Breast epithelium (tissue), 4 donors: ENCODE measurements around the gene CALM1. TPM values are rescaled to one million over a fixed set of nuclear protein-coding genes. Genes with fewer than 3 reads are reported as not detected.
"Not testable (repeated sequence)": the region's sequence is repeated elsewhere in the genome, so short reads cannot be mapped to it uniquely, and the experiment has no call there.

ENCODE experiments used
- DNase-seq, 2 donors: peaks; one replicate each; pipeline ENCODE4 v3.0.0-alpha.2; 2019; ENCODE audit warnings: low spot score in 2 of 2
- H3K27ac ChIP-seq, 2 donors: fragments of 200-600 bp; sonication (generic) in 1 of 2; one replicate each; pipeline ENCODE4 v1.5.1; 2016 to 2019; ENCODE audit warnings: mild to moderate bottlenecking in 1 of 2
- H3K27me3 ChIP-seq, 2 donors: fragments of 200-600 bp; sonication (generic) in 1 of 2; one replicate each; pipeline versions ENCODE4 v1.5.1 to v1.6.0; 2017 to 2019; ENCODE audit warnings: control low read depth in 1 of 2, mild to moderate bottlenecking in 1 of 2
- H3K36me3 ChIP-seq: fragments of 200-600 bp; one replicate; pipeline ENCODE4 v1.5.1; 2019
- H3K4me1 ChIP-seq, 2 donors: fragments of 200-600 bp; sonication (generic); one replicate each; pipeline ENCODE4 v1.5.1; 2016 to 2019; ENCODE audit warnings: control low read depth in 1 of 2
- H3K4me3 ChIP-seq, 3 donors: fragments of 200-600 bp; sonication (generic); 1 replicate in 2 of 3; 2 replicates in 1 of 3; pipeline ENCODE4 v1.5.1; 2016 to 2019; ENCODE audit warnings: mild to moderate bottlenecking in 3 of 3, moderate library complexity in 2 of 3
- H3K9me3 ChIP-seq, 2 donors: fragments of 200-600 bp; sonication (generic) in 1 of 2; one replicate each; pipeline ENCODE4 v1.5.1; 2016 to 2019; ENCODE audit warnings: control low read depth in 1 of 2
- CTCF ChIP-seq, 3 donors: fragments of 450-650 bp; IDR thresholded peaks; one replicate each; pipeline ENCODE4 v1.5.1; 2016 to 2017; ENCODE audit warnings: antibody characterized with exemption in 3 of 3, mild to moderate bottlenecking in 3 of 3, moderate library complexity in 3 of 3
- POLR2A ChIP-seq: fragments of 450-650 bp; IDR thresholded peaks from one replicate; pipeline ENCODE4 v1.6.1; 2016; ENCODE audit warnings: antibody characterized with exemption, mild to moderate bottlenecking, moderate library complexity
- POLR2AphosphoS5 ChIP-seq, 3 donors: sonication (generic); formaldehyde crosslinking; IDR thresholded peaks; one replicate each; pipeline ENCODE4 v1.6.1; 2017; ENCODE audit warnings: antibody characterized with exemption in 3 of 3
- intact Hi-C: fragments of 100-400 bp; cut with DNase I; formaldehyde crosslinking; loops from one replicate; pipeline ENCODE4 v1.15.1; 2023; ENCODE audit warnings: low total_unique reads
- total RNA-seq, 3 donors: library from RNA; depleted of rRNA; stranded (reverse); fragments of >200 nt; gene quantifications; one replicate each; pipeline ENCODE4 v1.1.0, GENCODE V29; 2016

CALM1 gene
- total RNA-seq, 3 donors from 2014 or later: 186 to 332 (median 237) TPM

GRCh38 chr14:90388437-90388836 is 8.4 kb upstream of the CALM1 start:
- no peaks in the 10 kb centered on the region for H3K36me3 ChIP-seq
- no peaks in the 10 kb centered on the region for H3K27me3 ChIP-seq
- DNase-seq: no peak
- H3K4me3 ChIP-seq: no peak overlapping the region
- H3K9me3 ChIP-seq: no peaks in the 10 kb centered on the region
- intact Hi-C loops: no loop called here
- H3K27ac ChIP-seq: no peak overlapping the region
- TF ChIP-seq POLR2A (no peak), POLR2AphosphoS5 (IDR thresholded peaks at IDR 0.05) (no peak)
- peaks cover 0 to 3% of the 10 kb centered on the region in 2 donors for H3K4me1 ChIP-seq

DNA sequence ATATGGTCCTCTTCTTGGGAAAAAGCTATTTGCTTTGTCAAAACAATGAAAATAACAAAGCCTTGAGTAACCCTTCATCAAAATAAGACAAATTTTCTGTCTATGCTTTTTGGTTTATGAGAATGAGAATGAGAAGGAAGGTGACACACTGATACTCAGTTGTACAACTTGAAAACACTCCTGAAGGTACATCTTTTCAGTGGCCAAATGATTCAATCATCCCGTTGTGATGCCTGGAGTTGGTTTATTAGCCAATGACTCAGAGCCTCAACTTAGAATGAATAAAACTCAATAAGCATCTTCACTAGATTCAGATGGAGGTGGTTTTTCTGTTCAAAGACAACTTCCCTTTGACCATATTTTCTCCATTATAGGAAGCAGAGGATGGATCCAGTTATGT is 7.8 kb upstream of the CALM1 start:
- intact Hi-C loops: no loop called here
- TF ChIP-seq POLR2AphosphoS5 (IDR thresholded peaks at IDR 0.05) (no peak), CTCF (IDR thresholded peaks at IDR 0.05) (no peak), POLR2A (no peak)
- H3K36me3 ChIP-seq: no peaks in the 10 kb centered on the region
- no peaks in the 10 kb centered on the region for H3K4me1 ChIP-seq
- no peak overlapping the region for H3K27ac ChIP-seq
- no peak overlapping the region for H3K4me3 ChIP-seq
- no peak for DNase-seq
- no peaks in the 10 kb centered on the region for H3K9me3 ChIP-seq
- H3K27me3 ChIP-seq: no peaks in the 10 kb centered on the region

DNA sequence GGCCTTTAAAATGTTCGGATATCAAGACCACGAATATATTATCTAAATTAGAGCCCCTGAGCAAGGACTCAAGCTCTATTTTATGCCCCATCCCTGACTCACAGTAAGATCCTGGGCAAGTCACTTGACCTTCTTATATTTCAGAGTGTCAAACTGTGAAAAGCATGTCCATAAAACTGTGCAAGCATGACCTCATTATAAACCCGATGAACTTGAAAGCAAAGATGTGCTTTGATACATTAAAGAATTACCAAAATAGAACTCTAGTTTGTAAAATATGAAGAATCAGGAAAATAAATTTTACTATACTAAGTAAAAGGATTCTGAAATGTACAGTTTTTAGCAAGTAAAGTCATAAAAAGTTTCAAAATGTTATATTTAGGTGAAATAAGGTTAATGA is 2.9 kb upstream of the CALM1 start:
- Histone ChIP-seq H3K27ac (no peak overlapping the region), H3K27me3 (no peaks in the 10 kb centered on the region)
- intact Hi-C loops: no loop called here

DNA sequence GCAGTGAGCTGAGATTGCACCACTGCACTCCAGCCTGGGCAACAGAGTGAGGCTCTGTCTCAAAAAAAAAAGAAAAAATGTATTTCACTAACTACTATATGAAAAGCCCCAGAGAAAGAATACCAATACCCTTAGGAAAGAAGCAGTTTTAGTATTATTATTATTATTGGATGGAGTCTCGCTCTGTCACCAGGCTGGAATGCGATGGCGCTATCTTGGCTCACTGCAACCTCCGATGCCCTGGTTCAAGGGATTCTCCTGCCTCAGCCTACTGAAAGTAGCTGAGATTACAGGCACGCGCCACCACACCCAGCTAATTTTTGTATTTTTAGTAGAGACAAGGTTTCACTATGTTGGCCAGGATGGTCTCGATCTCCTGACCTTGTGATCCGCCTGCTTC is 2.0 kb upstream of the CALM1 start:
- H3K27ac ChIP-seq, H3K4me1 ChIP-seq: not testable (repeated sequence)
- intact Hi-C loops: loop anchor here (5.0 kb wide), 1 partner anchor 128 kb away; no protein-coding TSS in a partner anchor

More for the DNA sequence above, 2.9 kb upstream of the CALM1 start:
- no peaks in the 10 kb centered on the region for H3K9me3 ChIP-seq
- peaks cover 0 to 3% of the 10 kb centered on the region in 2 donors for H3K4me1 ChIP-seq
- TF ChIP-seq POLR2A: no peak
- no peak for TF ChIP-seq CTCF (IDR thresholded peaks at IDR 0.05)
- no peak for TF ChIP-seq POLR2AphosphoS5 (IDR thresholded peaks at IDR 0.05)
- H3K36me3 ChIP-seq: no peaks in the 10 kb centered on the region
- no peak overlapping the region for H3K4me3 ChIP-seq
- no peak for DNase-seq

DNA sequence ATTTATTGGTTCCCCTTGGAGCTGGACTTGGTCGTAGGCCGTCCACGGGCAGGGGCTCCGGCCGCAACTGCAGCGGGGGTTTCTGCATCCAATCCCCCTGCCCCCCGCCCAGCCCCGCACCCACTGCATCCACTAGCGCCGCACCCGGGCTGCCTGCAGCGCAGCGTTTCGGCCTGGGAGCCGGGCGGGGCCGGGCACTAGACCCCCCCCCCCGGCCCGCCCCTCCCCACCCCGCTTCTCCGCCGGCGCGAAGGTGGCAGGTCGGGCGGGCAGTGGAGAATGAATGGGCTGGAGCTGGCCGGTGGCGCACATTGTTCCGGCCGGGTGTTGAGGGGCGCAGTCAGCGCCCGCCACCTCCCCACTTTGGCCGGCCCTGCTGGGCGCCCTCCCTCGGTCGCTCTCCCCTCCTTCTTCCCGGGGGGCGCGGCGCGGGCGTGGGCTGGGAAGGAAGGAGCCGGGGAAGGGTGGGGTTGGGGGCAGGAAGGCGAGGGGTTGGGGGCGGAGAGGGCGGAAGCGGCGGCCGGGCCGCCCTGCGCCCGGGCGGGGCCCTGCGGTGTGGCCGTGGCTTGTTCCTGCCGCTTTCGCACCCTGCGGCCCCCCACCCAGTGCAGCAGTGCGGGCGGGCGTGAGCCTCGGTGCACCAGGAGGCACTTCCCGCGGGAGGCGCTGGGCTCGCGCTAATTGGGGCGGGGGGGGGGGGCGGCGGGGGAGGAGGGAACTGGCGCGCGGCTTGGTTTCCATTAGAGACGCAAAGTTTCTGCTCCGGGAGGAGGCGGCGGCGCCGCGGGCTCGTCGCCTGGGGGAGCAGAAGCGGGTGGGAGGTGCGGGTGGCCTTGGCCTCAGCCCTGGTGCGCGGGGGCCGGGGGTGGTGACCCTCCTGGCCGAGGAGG is 841 bp downstream of the CALM1 start:
- H3K4me1 ChIP-seq: peaks cover 0 to 6% of the 10 kb centered on the region in 2 donors
- intact Hi-C loops: loop anchor here (5.0 kb wide), 1 partner anchor 125 kb away; no protein-coding TSS in a partner anchor
- peak overlapping the region; percentile 94 to 96 for H3K27ac ChIP-seq
- H3K9me3 ChIP-seq: no peaks in the 10 kb centered on the region
- peak overlapping the region; percentile 93 to 97 (median 96) for H3K4me3 ChIP-seq
- no peaks in the 10 kb centered on the region for H3K36me3 ChIP-seq
- TF ChIP-seq CTCF (IDR thresholded peaks at IDR 0.05): no peak
- TF ChIP-seq POLR2AphosphoS5 (IDR thresholded peaks at IDR 0.05): no peak
- TF ChIP-seq POLR2A: no peak
- no peaks in the 10 kb centered on the region for H3K27me3 ChIP-seq
- DNase-seq: peak; percentile 39 to 54

More for the DNA sequence above, 2.0 kb upstream of the CALM1 start:
- H3K4me3 ChIP-seq, H3K27me3 ChIP-seq, H3K9me3 ChIP-seq, DNase-seq, H3K36me3 ChIP-seq: not testable (repeated sequence)

- H3K36me3 ChIP-seq: peaks cover 2% of the 10 kb centered on the region
- no peaks in the 10 kb centered on the region for H3K27me3 ChIP-seq
- TF ChIP-seq POLR2A: no peak
- no peak for TF ChIP-seq CTCF (IDR thresholded peaks at IDR 0.05)
- TF ChIP-seq POLR2AphosphoS5 (IDR thresholded peaks at IDR 0.05): peak in 2 of 3 donors; percentile 35 to 62
- H3K4me3 ChIP-seq: peak overlapping the region; percentile 93 to 97 (median 96)
- intact Hi-C loops: loop anchor here (5.0 kb wide), 1 partner anchor 124 kb away; no protein-coding TSS in a partner anchor
- H3K9me3 ChIP-seq: no peaks in the 10 kb centered on the region
- peaks cover 0 to 6% of the 10 kb centered on the region in 2 donors for H3K4me1 ChIP-seq
- H3K27ac ChIP-seq: peak overlapping the region; percentile 94 to 96
- peak; percentile 52 to 64 for DNase-seq
Measured at GRCh38 chr14:90398315-90398839, 1.5 kb downstream of the CALM1 start.
